ENCODE results near the gene PHACTR2.

GRCh38 chr6:143807103-143807772 is 129.5 kb downstream of the PHACTR2 start:
- TF ChIP-seq CTCF (IDR thresholded peaks at IDR 0.05; ENCODE audit: insufficient read depth, low read depth, low read length) (no peak), EZH2 (IDR thresholded peaks at IDR 0.05; ENCODE audit: insufficient read depth, low read length) (no peak)

Data from astrocyte (in vitro differentiated cells and primary cell).